H1 (cell line): ENCODE measurements around the gene REPIN1. TPM values are rescaled to one million over a fixed set of nuclear protein-coding genes. Genes with fewer than 3 reads are reported as not detected.

Source experiments
- BRCA1 ChIP-seq: IDR thresholded peaks from 2 replicates; pipeline ENCODE4 v1.6.1; 2012; ENCODE audit warnings: low read depth, low read length, improper control_type of control experiment
- CBX8 ChIP-seq: fragments of 300-800, 300-1000 bp; sonication (generic); IDR thresholded peaks from 2 replicates; pipeline ENCODE4 v1.7.1; 2016; ENCODE audit warnings: low read depth, low read length, borderline replicate concordance
- CEBPB ChIP-seq: IDR thresholded peaks from 2 replicates; pipeline ENCODE4 v1.6.1; 2012; ENCODE audit warnings: low read depth, low read length
- CHD1 ChIP-seq: IDR thresholded peaks from 2 replicates; pipeline ENCODE4 v1.6.1; 2012; ENCODE audit warnings: low read depth, low read length, improper control_type of control experiment
- EZH2 ChIP-seq: fragments of 200-600 bp; sonication (generic); IDR thresholded peaks from 2 replicates; pipeline ENCODE4 v1.7.1; 2012; ENCODE audit warnings: low read depth, mild to moderate bottlenecking, moderate library complexity, low read length, inconsistent platforms; ENCODE audit not compliant: severe bottlenecking
- HDAC2 ChIP-seq, 2 experiments: fragments of 300-600 bp in 1 of 2; sonication (generic) in 1 of 2; IDR thresholded peaks; 2 replicates each; pipeline ENCODE4 v1.6.1; 2011 to 2012; ENCODE audit warnings: low read depth in 2 of 2, low read length in 2 of 2, mild to moderate bottlenecking in 2 of 2, moderate library complexity in 2 of 2, borderline replicate concordance in 1 of 2, inconsistent platforms in 1 of 2
- JUN ChIP-seq: IDR thresholded peaks from 2 replicates; pipeline ENCODE4 v1.6.1; 2011; ENCODE audit warnings: low read depth, mild to moderate bottlenecking, improper control_type of control experiment, low read length
- JUND ChIP-seq: IDR thresholded peaks from 2 replicates; pipeline ENCODE4 v1.6.1; 2011; ENCODE audit warnings: mild to moderate bottlenecking, improper control_type of control experiment, low read length
- KDM1A ChIP-seq: fragments of 200-600, 300-600 bp; sonication (generic); IDR thresholded peaks from 2 replicates; pipeline ENCODE4 v1.7.1; 2016; ENCODE audit warnings: mild to moderate bottlenecking, low read length, borderline replicate concordance
- NRF1 ChIP-seq: IDR thresholded peaks from 2 replicates; pipeline ENCODE4 v1.6.1; 2011; ENCODE audit warnings: mild to moderate bottlenecking, low read depth, low read length, improper control_type of control experiment
- POLR2A ChIP-seq, 2 experiments: IDR thresholded peaks; 1 replicate in 1 of 2; 2 replicates in 1 of 2; pipeline ENCODE4 v1.6.1; 2011; ENCODE audit warnings: low read depth in 2 of 2, low read length in 2 of 2, mild to moderate bottlenecking in 2 of 2; ENCODE audit errors: control extremely low read depth in 1 of 2
- POLR2AphosphoS5 ChIP-seq: IDR thresholded peaks from 2 replicates; pipeline ENCODE4 v1.6.1; 2011; ENCODE audit warnings: low read depth, low read length
- RBBP5 ChIP-seq: IDR thresholded peaks from 2 replicates; pipeline ENCODE4 v1.7.1; 2012; ENCODE audit warnings: low read depth, mild to moderate bottlenecking, inconsistent platforms, low read length, moderate library complexity, borderline replicate concordance
- SIX5 ChIP-seq: IDR thresholded peaks from 2 replicates; pipeline ENCODE4 v1.6.1; 2011; ENCODE audit warnings: mild to moderate bottlenecking, low read depth, low read length
- TAF7 ChIP-seq: optimal IDR thresholded peaks from 2 replicates; pipeline ENCODE3; 2011; ENCODE audit warnings: low read depth, mild to moderate bottlenecking, inconsistent platforms, low read length, moderate library complexity, borderline replicate concordance
- TCF12 ChIP-seq: IDR thresholded peaks from 2 replicates; pipeline ENCODE4 v1.6.1; 2011; ENCODE audit warnings: low read depth, mild to moderate bottlenecking, low read length
- polyA plus RNA-seq, 7 experiments: library from polyadenylated mRNA; depleted of rRNA in 3 of 7; stranded (reverse) in 5 of 7; unstranded in 2 of 7; fragments of >200 nt in 5 of 7; fragments of 200-250 nt in 2 of 7; gene quantifications; 1 replicate in 5 of 7; 2 replicates in 1 of 7; 4 replicates in 1 of 7; pipeline versions ENCODE4 v1.2.1 to v1.2.3, GENCODE V29; 2011 to 2013; ENCODE audit warnings: missing spikeins in 2 of 7, mixed read lengths in 2 of 7
- total RNA-seq: library from RNA; stranded (reverse); fragmentation: NEBNext Ultra II Directional; extraction: Animal tissue kit (Norgen Biotek cat#: 25700); gene quantifications from 2 replicates; pipeline ENCODE4 v1.2.1, GENCODE V29; 2021
- TF ChIP-seq, protein P1 (sequence below): IDR thresholded peaks from 2 replicates; pipeline ENCODE4 v1.6.1; 2011; ENCODE audit warnings: low read depth, mild to moderate bottlenecking, low read length; ENCODE audit not compliant: insufficient read depth
- TF ChIP-seq, protein P2 (sequence below): IDR thresholded peaks from 2 replicates; pipeline ENCODE4 v1.6.1; 2012; ENCODE audit warnings: low read length, inconsistent platforms
- TF ChIP-seq, protein P3 (sequence below): IDR thresholded peaks from 2 replicates; pipeline ENCODE4 v1.6.1; 2011; ENCODE audit warnings: low read length, improper control_type of control experiment
- TF ChIP-seq, protein P4 (sequence below): IDR thresholded peaks from 2 replicates; pipeline ENCODE4 v1.6.1; 2012; ENCODE audit warnings: inconsistent platforms

REPIN1 gene
- total and polyA plus RNA-seq, 2 of the 8 experiments (the other 6 are each of a cell fraction or from before 2014, with no cell fraction given): 98.6 to 125 TPM

DNA sequence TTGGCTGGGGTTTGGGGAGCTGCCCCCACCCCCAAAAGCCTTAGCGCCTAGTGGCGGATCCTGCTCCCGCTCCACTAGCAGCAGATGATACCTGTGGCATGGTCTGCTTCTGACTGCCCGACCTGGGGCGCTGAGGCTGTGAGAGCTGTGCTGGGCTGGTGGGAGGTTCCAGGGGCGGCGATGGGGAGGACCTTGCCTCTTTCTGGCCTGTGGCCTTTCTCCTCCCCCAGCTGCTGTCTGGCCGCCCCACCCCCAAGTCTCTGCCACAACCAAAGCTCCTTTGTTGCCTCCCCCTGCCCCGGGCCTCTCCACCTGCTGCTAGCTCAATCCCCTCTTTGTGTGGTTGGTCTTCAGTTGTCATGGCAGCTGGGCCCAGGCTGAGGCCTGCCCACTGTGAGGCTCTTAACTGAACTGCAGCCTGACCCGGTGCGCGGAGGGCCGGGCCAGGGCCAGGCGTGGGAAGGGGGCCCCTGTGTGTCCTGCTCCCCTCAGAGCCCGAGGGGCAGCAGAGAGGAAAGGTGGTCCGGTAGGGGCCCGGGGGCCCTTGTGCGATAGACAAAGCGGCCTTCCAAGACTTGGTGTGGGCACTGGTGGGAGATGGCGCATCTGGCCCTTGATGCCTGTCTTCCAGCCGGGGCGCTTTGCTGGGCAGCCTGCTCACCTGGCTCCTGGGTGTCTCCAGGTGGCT, 15.2 kb downstream of the REPIN1 start (continued):
- peak in 1 of 2 experiments; percentile 84; a peak in 2 of 4 replicates for TF ChIP-seq HDAC2 (IDR thresholded peaks at IDR 0.05; ENCODE audit: borderline replicate concordance in 1 of 2, low read depth in 2 of 2, low read length in 2 of 2)
- no peak for TF ChIP-seq CBX8
- no peak for TF ChIP-seq JUND
- peak in 1 of 2 experiments; percentile 94; a peak in 2 of 3 replicates for TF ChIP-seq POLR2A (IDR thresholded peaks at IDR 0.05; ENCODE audit: control extremely low read depth in 1 of 2, low read depth in 2 of 2, low read length in 2 of 2)
- TF ChIP-seq, protein P1, sequence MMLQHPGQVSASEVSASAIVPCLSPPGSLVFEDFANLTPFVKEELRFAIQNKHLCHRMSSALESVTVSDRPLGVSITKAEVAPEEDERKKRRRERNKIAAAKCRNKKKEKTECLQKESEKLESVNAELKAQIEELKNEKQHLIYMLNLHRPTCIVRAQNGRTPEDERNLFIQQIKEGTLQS: no peak
- no peak for TF ChIP-seq BRCA1
- TF ChIP-seq TAF7: peak; percentile 87
- TF ChIP-seq RBBP5: 0 out of 2 replicates have a peak, but pooled peaks have one; percentile 33
- no peak for TF ChIP-seq JUN
- TF ChIP-seq EZH2: no peak
- no peak for TF ChIP-seq CHD1
- no peak for TF ChIP-seq SIX5
- TF ChIP-seq, protein P2, sequence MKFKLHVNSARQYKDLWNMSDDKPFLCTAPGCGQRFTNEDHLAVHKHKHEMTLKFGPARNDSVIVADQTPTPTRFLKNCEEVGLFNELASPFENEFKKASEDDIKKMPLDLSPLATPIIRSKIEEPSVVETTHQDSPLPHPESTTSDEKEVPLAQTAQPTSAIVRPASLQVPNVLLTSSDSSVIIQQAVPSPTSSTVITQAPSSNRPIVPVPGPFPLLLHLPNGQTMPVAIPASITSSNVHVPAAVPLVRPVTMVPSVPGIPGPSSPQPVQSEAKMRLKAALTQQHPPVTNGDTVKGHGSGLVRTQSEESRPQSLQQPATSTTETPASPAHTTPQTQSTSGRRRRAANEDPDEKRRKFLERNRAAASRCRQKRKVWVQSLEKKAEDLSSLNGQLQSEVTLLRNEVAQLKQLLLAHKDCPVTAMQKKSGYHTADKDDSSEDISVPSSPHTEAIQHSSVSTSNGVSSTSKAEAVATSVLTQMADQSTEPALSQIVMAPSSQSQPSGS: no peak
- TF ChIP-seq TCF12: peak; percentile 92
- TF ChIP-seq, protein P3, sequence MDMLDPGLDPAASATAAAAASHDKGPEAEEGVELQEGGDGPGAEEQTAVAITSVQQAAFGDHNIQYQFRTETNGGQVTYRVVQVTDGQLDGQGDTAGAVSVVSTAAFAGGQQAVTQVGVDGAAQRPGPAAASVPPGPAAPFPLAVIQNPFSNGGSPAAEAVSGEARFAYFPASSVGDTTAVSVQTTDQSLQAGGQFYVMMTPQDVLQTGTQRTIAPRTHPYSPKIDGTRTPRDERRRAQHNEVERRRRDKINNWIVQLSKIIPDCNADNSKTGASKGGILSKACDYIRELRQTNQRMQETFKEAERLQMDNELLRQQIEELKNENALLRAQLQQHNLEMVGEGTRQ: no peak
- peak; percentile 93 for TF ChIP-seq KDM1A
- no peak for TF ChIP-seq NRF1
- TF ChIP-seq, protein P4, sequence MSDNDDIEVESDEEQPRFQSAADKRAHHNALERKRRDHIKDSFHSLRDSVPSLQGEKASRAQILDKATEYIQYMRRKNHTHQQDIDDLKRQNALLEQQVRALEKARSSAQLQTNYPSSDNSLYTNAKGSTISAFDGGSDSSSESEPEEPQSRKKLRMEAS: peak; percentile 60; the same call in 1 of the 2 replicates
- TF ChIP-seq CEBPB: 0 out of 2 replicates have a peak, but pooled peaks have one; percentile 1
- peak; percentile 82 for TF ChIP-seq POLR2AphosphoS5
